ENCODE results near the gene TMEM38B. TPM values are rescaled to one million over a fixed set of nuclear protein-coding genes. Genes with fewer than 3 reads are reported as not detected.

The TMEM38B gene
- polyA plus RNA-seq, 1 donor from 2014 or later: 30.9 TPM

DNA sequence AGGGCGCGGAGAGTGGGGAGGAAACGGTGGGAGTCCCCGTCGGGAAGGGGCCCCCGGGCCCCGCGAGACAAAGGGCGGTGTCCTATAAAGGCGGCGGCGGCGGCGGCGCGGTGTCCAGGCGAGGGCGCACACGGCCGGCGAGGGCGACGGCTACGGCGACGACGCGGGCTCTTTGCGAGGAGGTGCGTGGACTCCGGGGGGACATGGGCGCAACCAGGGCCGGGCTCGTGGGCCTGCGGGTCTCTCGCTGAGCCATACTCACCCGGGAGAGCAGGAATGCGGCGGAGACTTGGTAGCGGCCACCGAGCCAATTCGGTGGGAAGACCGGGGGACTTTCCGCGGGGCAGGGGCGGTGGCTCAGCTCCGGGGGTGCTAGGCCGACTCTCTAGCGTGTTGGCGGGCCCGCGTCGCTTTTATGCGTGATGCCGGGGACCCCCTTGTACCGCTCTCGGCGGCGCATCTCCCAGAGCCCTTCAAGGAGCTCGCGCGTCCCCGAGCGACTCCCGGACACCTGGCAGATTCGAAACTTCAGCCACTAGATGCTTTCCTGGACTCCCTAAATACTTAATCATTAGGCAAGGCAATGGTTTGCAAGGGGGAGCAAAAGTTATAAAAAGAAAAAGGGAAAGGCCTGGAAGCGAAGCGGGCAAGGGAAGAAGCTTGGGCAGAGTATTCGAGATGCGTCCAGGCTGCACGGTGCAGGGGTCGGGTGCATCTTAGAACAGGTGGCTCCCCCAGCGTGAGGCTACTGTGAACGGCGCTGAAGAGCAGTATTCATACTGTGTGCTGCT, 38.0 kb upstream of the TMEM38B start:
- TF ChIP-seq CTCF (IDR thresholded peaks at IDR 0.05; ENCODE audit: poor library complexity, severe bottlenecking) (peak; percentile 43), POLR2AphosphoS5 (IDR thresholded peaks at IDR 0.05) (no peak), RAD21 (conservative IDR thresholded peaks at IDR 0.05) (peak; percentile 20), EZH2 (IDR thresholded peaks at IDR 0.05; ENCODE audit: borderline replicate concordance, insufficient read depth, low read length, poor library complexity, severe bottlenecking) (no peak), REST (IDR thresholded peaks at IDR 0.05; ENCODE audit: borderline replicate concordance) (no peak), EP300 (conservative IDR thresholded peaks at IDR 0.05; ENCODE audit: poor library complexity, severe bottlenecking) (no peak), MXI1 (conservative IDR thresholded peaks at IDR 0.05; ENCODE audit: poor library complexity, severe bottlenecking) (no peak), TAF1 (IDR thresholded peaks at IDR 0.05; ENCODE audit: low read depth) (no peak), SMC3 (conservative IDR thresholded peaks at IDR 0.05; ENCODE audit: poor library complexity) (peak; percentile 38)
- H3K79me2 ChIP-seq (replicated peaks; ENCODE audit: insufficient read depth, low read length): no peaks in the 10 kb centered on the region
- H3K27ac ChIP-seq (ENCODE audit: low read length): no peak overlapping the region
- H3K9ac ChIP-seq (ENCODE audit: low read length): peak overlapping the region; percentile 32
- no peaks in the 10 kb centered on the region for H3K9me2 ChIP-seq (ENCODE audit: insufficient read depth, low read length)
- peaks cover 35% of the 10 kb centered on the region for H3K27me3 ChIP-seq (ENCODE audit: insufficient read depth, low read depth, low read length)
- H3K4me2 ChIP-seq (ENCODE audit: low read length): no peak overlapping the region
- no peaks in the 10 kb centered on the region for H3K9me3 ChIP-seq (ENCODE audit: low read length)
- no peaks in the 10 kb centered on the region for H3K36me3 ChIP-seq (ENCODE audit: insufficient read depth, low read length)
- peak overlapping the region; percentile 67 for H3K4me3 ChIP-seq (ENCODE audit: low read length)
- no peaks in the 10 kb centered on the region for H3F3A ChIP-seq (ENCODE audit: insufficient read depth, low read length, poor library complexity, severe bottlenecking)
- H2AFZ ChIP-seq (ENCODE audit: low read depth, low read length): no peak overlapping the region
- H4K20me1 ChIP-seq (ENCODE audit: insufficient read depth): no peaks in the 10 kb centered on the region

DNA sequence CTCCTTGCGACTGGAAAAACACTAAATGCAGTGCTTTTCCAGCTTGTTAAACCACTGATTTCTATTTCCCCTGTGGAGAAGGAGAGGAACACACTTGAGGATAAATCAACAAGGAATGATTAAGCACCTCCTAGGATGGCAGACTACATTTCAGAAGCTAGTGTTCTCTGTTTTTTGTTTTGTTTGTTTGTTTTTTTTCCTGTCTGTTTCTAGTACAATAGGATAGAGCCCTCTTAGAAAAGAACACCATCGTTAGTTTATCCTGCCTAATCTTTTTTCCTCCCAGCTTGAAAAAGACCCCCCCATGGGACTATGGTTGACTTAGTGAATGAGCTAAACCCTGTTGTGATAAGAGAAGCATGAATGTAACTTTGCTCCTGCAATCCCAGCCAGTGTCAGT, 36.0 kb upstream of the TMEM38B start:
- TF ChIP-seq REST (IDR thresholded peaks at IDR 0.05; ENCODE audit: borderline replicate concordance): peak; percentile 69
- no peak for TF ChIP-seq POLR2AphosphoS5 (IDR thresholded peaks at IDR 0.05)
- Histone ChIP-seq H3K9me2 (ENCODE audit: insufficient read depth, low read length) (no peaks in the 10 kb centered on the region), H3K27me3 (ENCODE audit: insufficient read depth, low read depth, low read length) (peaks cover 35% of the 10 kb centered on the region), H3K4me2 (ENCODE audit: low read length) (no peak overlapping the region), H3F3A (ENCODE audit: insufficient read depth, low read length, poor library complexity, severe bottlenecking) (no peaks in the 10 kb centered on the region), H3K9me3 (ENCODE audit: low read length) (no peaks in the 10 kb centered on the region), H2AFZ (ENCODE audit: low read depth, low read length) (no peak overlapping the region), H4K20me1 (ENCODE audit: insufficient read depth) (no peaks in the 10 kb centered on the region), H3K36me3 (ENCODE audit: insufficient read depth, low read length) (no peaks in the 10 kb centered on the region), H3K9ac (ENCODE audit: low read length) (no peak overlapping the region), H3K4me3 (ENCODE audit: low read length) (no peak overlapping the region), H3K27ac (ENCODE audit: low read length) (no peak overlapping the region), H3K79me2 (replicated peaks; ENCODE audit: insufficient read depth, low read length) (no peaks in the 10 kb centered on the region)

Measured in neural cell (in vitro differentiated cells).